Measurements from ENCODE around the gene WWOX.

The WWOX gene

DNA sequence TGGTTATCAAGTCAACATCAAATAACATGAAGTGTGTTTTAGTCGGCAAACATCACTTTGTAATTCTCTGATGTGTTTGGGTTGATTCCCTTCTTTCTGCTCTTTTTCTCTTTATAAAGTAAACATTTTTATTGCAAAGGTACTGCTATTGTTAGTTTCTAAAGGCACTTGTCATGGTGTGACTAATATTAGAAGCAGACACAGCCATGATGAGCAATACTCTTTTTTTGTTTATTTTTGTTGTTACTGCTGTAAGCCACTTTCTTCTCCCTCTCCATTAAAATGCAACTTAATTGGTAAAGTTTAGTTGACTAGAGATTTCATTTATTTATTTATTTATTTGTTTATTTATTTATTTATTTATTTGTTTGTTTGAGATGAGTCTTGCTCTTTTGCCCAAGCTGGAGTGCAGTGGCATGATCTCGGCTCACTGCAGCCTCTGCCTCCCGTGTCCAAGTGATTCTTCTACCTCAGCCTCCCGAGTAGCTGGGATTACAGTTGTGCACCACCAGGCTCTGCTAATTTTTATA is 424.7 kb downstream of the WWOX start:
- no peak for TF ChIP-seq CTCF (IDR thresholded peaks at IDR 0.05; ENCODE audit: insufficient read depth, missing control alignments)

GRCh38 chr16:78528265-78528664 is 428.8 kb downstream of the WWOX start:
- no peak for FAIRE-seq
- DNase-seq (ENCODE audit: insufficient read length, low spot score), result no peak
- no peak for TF ChIP-seq CTCF (IDR thresholded peaks at IDR 0.05; ENCODE audit: insufficient read depth, missing control alignments)

More for the DNA sequence above, 424.7 kb downstream of the WWOX start:
- FAIRE-seq (no peak), DNase-seq (ENCODE audit: insufficient read length, low spot score) (no peak)

DNA sequence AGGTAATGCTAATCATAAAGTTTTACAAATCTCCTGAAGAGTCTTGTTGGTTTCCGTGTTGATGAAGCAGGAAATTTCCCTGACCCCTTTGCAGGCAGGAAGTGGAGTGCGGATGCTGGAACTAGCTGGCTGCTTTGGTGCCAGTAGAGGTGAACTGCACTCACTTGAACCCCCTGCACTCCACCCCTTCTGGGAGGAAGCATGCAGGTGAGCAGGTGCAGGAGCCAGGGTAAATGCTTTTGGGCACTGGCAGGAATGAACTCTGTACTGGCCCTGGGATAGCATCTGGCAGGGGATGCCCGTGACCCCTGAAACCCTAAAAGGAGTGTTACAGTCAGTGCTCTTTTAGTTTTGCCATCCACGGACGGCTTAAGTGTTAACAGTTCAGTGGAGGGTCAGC is 430.4 kb downstream of the WWOX start:
- DNase-seq (ENCODE audit: insufficient read length, low spot score) (no peak), FAIRE-seq (no peak)
- TF ChIP-seq CTCF (IDR thresholded peaks at IDR 0.05; ENCODE audit: insufficient read depth, missing control alignments), result no peak

DNA sequence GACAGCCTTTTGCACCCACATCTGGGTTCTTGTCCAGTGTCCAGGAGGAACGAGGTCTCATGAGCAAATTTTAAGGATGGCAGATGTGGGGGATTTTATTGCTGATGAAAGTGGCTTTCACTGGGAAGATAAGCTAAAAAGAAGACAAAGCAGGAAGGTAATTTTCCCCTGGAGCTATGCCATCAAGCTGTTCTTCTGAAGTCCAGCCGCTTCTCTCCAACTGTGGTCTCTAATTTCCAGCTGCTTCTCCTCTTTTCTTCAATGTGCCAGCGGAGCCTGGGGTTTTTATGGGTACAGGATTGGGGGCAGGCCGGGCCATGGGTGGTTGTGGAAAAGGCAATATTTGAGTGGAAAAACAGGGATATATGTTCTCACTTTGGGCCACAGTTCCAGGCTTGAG is 430.8 kb downstream of the WWOX start:
- no peak for FAIRE-seq

DNA sequence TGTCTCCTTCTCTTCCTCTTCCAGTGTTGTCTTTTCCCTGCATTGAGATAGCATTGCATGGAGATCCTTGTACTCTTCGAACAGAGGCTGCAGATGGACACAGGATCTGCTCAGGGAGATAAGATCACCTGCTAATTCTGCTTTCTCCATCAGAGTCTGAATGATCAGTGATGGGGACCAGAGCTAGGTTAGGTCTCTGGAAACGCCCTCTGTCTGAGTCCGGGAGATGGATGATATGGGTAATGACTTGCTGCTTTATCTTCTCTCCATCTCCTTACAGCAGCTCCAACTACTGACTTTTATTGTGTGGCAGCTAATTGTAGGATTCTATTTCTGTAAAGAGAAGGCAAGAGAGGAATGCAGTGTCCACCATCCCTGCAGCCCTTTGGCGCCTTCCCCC is 435.6 kb downstream of the WWOX start:
- no peak for TF ChIP-seq CTCF (IDR thresholded peaks at IDR 0.05; ENCODE audit: insufficient read depth, missing control alignments)
- DNase-seq (ENCODE audit: insufficient read length, low spot score), result no peak
- no peak for FAIRE-seq

More for the DNA sequence above, 430.8 kb downstream of the WWOX start:
- no peak for DNase-seq (ENCODE audit: insufficient read length, low spot score)
- TF ChIP-seq CTCF (IDR thresholded peaks at IDR 0.05; ENCODE audit: insufficient read depth, missing control alignments), result no peak

GRCh38 chr16:78537511-78537910 is 438.1 kb downstream of the WWOX start:
- TF ChIP-seq CTCF (IDR thresholded peaks at IDR 0.05; ENCODE audit: insufficient read depth, missing control alignments), result no peak
- FAIRE-seq, result no peak
- DNase-seq (ENCODE audit: insufficient read length, low spot score), result no peak

- no peak for DNase-seq (ENCODE audit: insufficient read length, low spot score)
- FAIRE-seq, result no peak
- no peak for TF ChIP-seq CTCF (IDR thresholded peaks at IDR 0.05; ENCODE audit: insufficient read depth, missing control alignments)
These were observed 438.8 kb downstream of the WWOX start for GRCh38 chr16:78538292-78538691.
